ENCODE data around the gene TRIP10.

Gene TRIP10

GRCh38 chr19:6712692-6713670 is 26.5 kb upstream of the TRIP10 start:
- TF ChIP-seq TAF1 (IDR thresholded peaks at IDR 0.05; ENCODE audit: borderline replicate concordance, low read depth, low read length) (no peak), POLR2AphosphoS5 (IDR thresholded peaks at IDR 0.05; ENCODE audit: low read depth, low read length) (no peak), POLR2A (IDR thresholded peaks at IDR 0.05; ENCODE audit: low read depth, low read length) (no peak)
- FAIRE-seq (no peak), DNase-seq (ENCODE audit: insufficient read length) (no peak)

GRCh38 chr19:6713773-6714692 is 25.4 kb upstream of the TRIP10 start:
- no peak for DNase-seq (ENCODE audit: insufficient read length)
- FAIRE-seq = no peak
- TF ChIP-seq POLR2AphosphoS5 (IDR thresholded peaks at IDR 0.05; ENCODE audit: low read depth, low read length) = no peak
- TF ChIP-seq POLR2A (IDR thresholded peaks at IDR 0.05; ENCODE audit: low read depth, low read length) = no peak
- no peak for TF ChIP-seq TAF1 (IDR thresholded peaks at IDR 0.05; ENCODE audit: borderline replicate concordance, low read depth, low read length)

- FAIRE-seq = no peak
- no peak for DNase-seq (ENCODE audit: insufficient read length)
- TF ChIP-seq TAF1 (IDR thresholded peaks at IDR 0.05; ENCODE audit: borderline replicate concordance, low read depth, low read length) (no peak), POLR2A (IDR thresholded peaks at IDR 0.05; ENCODE audit: low read depth, low read length) (no peak), POLR2AphosphoS5 (IDR thresholded peaks at IDR 0.05; ENCODE audit: low read depth, low read length) (no peak)
Observed at GRCh38 chr19:6714749-6715555, 24.5 kb upstream of the TRIP10 start.

- TF ChIP-seq TAF1 (IDR thresholded peaks at IDR 0.05; ENCODE audit: borderline replicate concordance, low read depth, low read length) (no peak), POLR2AphosphoS5 (IDR thresholded peaks at IDR 0.05; ENCODE audit: low read depth, low read length) (no peak), POLR2A (IDR thresholded peaks at IDR 0.05; ENCODE audit: low read depth, low read length) (no peak)
- DNase-seq (ENCODE audit: insufficient read length) (no peak), FAIRE-seq (no peak)
Observed at GRCh38 chr19:6716610-6716970, 22.9 kb upstream of the TRIP10 start.

- no peak for DNase-seq (ENCODE audit: insufficient read length)
- no peak for FAIRE-seq
Observed at GRCh38 chr19:6717036-6717435, 22.4 kb upstream of the TRIP10 start.

GRCh38 chr19:6717441-6717971 is 22.0 kb upstream of the TRIP10 start:
- DNase-seq (ENCODE audit: insufficient read length) = no peak
- peak; percentile 91 for FAIRE-seq
- no peak for TF ChIP-seq POLR2A (IDR thresholded peaks at IDR 0.05; ENCODE audit: low read depth, low read length)
- TF ChIP-seq POLR2AphosphoS5 (IDR thresholded peaks at IDR 0.05; ENCODE audit: low read depth, low read length) = no peak
- TF ChIP-seq TAF1 (IDR thresholded peaks at IDR 0.05; ENCODE audit: borderline replicate concordance, low read depth, low read length) = no peak

More at GRCh38 chr19:6717036-6717435, 22.4 kb upstream of the TRIP10 start:
- TF ChIP-seq POLR2AphosphoS5 (IDR thresholded peaks at IDR 0.05; ENCODE audit: low read depth, low read length) (no peak), POLR2A (IDR thresholded peaks at IDR 0.05; ENCODE audit: low read depth, low read length) (no peak), TAF1 (IDR thresholded peaks at IDR 0.05; ENCODE audit: borderline replicate concordance, low read depth, low read length) (no peak)

GRCh38 chr19:6718111-6718740 is 21.3 kb upstream of the TRIP10 start:
- DNase-seq (ENCODE audit: insufficient read length) = no peak
- FAIRE-seq = no peak
- TF ChIP-seq TAF1 (IDR thresholded peaks at IDR 0.05; ENCODE audit: borderline replicate concordance, low read depth, low read length) (no peak), POLR2A (IDR thresholded peaks at IDR 0.05; ENCODE audit: low read depth, low read length) (no peak), POLR2AphosphoS5 (IDR thresholded peaks at IDR 0.05; ENCODE audit: low read depth, low read length) (no peak)

- TF ChIP-seq POLR2AphosphoS5 (IDR thresholded peaks at IDR 0.05; ENCODE audit: low read depth, low read length) (no peak), TAF1 (IDR thresholded peaks at IDR 0.05; ENCODE audit: borderline replicate concordance, low read depth, low read length) (no peak), POLR2A (IDR thresholded peaks at IDR 0.05; ENCODE audit: low read depth, low read length) (no peak)
- no peak for FAIRE-seq
- no peak for DNase-seq (ENCODE audit: insufficient read length)
Observed at GRCh38 chr19:6718741-6719539, 20.5 kb upstream of the TRIP10 start.

GRCh38 chr19:6719540-6719861 is 20.0 kb upstream of the TRIP10 start:
- no peak for FAIRE-seq
- TF ChIP-seq TAF1 (IDR thresholded peaks at IDR 0.05; ENCODE audit: borderline replicate concordance, low read depth, low read length) (no peak), POLR2AphosphoS5 (IDR thresholded peaks at IDR 0.05; ENCODE audit: low read depth, low read length) (no peak), POLR2A (IDR thresholded peaks at IDR 0.05; ENCODE audit: low read depth, low read length) (no peak)
- DNase-seq (ENCODE audit: insufficient read length) = no peak
